AG04450 (cell line): ENCODE data around the gene ZPBP2. TPM values are rescaled to one million over a fixed set of nuclear protein-coding genes. Genes with fewer than 3 reads are reported as not detected.

ENCODE experiments used
- CTCF ChIA-PET: fragments of 300-600, 350-600 bp; formaldehyde crosslinking; extraction: SDS; loops from one replicate; lab custom pipeline; 2022; ENCODE audit warnings: antibody characterized with exemption, inconsistent platforms; lab: Charles Lee
- POLR2A ChIA-PET: fragments of 350-600 bp; formaldehyde crosslinking; extraction: SDS; loops from one replicate; lab custom pipeline; 2021; ENCODE audit warnings: antibody characterized with exemption, inconsistent platforms; lab: Yijun Ruan, JAX
- DNase-seq: peaks from one replicate; pipeline ENCODE4 v3.0.0-alpha.2; 2011; ENCODE audit warnings: low read depth, low spot score
- H3K27ac ChIP-seq: one replicate; pipeline ENCODE4 v1.5.1; 2012; ENCODE audit warnings: low read depth, low read length, control low read depth
- H3K27me3 ChIP-seq: one replicate; pipeline ENCODE4 v1.6.0; 2012; ENCODE audit warnings: low read length; ENCODE audit not compliant: control insufficient read depth, insufficient read depth
- H3K4me3 ChIP-seq: 2 replicates; pipeline ENCODE4 v1.5.1; 2011; ENCODE audit warnings: mild to moderate bottlenecking, low read depth, low read length, control low read depth
- H3K9me3 ChIP-seq: 2 replicates; pipeline ENCODE4 v1.5.1; 2012; ENCODE audit warnings: low read length; ENCODE audit not compliant: control insufficient read depth, insufficient read depth
- CTCF ChIP-seq: IDR thresholded peaks from 2 replicates; pipeline ENCODE4 v1.5.1; 2011; ENCODE audit warnings: low read depth, low read length, control low read depth, inconsistent platforms
- polyA plus RNA-seq: library from polyadenylated mRNA; depleted of rRNA; stranded (reverse); fragments of >200 nt; gene quantifications from 2 replicates; pipeline ENCODE4 v1.2.3, GENCODE V29; 2011

The ZPBP2 gene
- polyA plus RNA-seq, 1 experiment: not detected

- CTCF ChIA-PET: no interaction called here
- Histone ChIP-seq H3K4me3 (no peak within 1 kb of the TSS), H3K27ac (no peak within 1 kb of the TSS), H3K9me3 (peaks cover 15% of the 10 kb centered on the region), H3K27me3 (peaks cover 67% of the 10 kb centered on the region)
- TF ChIP-seq CTCF: no peak
- DNase-seq: no peak
- POLR2A ChIA-PET: no interaction called here
Observed at GRCh38 chr17:39863918-39864746, 3.9 kb upstream of the ZPBP2 start, which contains the start of gene IKZF3. Gene IKZF3 (minus strand): TSS chr17:39864312. CDS start chr17:39864126, 186 bp downstream.

DNA sequence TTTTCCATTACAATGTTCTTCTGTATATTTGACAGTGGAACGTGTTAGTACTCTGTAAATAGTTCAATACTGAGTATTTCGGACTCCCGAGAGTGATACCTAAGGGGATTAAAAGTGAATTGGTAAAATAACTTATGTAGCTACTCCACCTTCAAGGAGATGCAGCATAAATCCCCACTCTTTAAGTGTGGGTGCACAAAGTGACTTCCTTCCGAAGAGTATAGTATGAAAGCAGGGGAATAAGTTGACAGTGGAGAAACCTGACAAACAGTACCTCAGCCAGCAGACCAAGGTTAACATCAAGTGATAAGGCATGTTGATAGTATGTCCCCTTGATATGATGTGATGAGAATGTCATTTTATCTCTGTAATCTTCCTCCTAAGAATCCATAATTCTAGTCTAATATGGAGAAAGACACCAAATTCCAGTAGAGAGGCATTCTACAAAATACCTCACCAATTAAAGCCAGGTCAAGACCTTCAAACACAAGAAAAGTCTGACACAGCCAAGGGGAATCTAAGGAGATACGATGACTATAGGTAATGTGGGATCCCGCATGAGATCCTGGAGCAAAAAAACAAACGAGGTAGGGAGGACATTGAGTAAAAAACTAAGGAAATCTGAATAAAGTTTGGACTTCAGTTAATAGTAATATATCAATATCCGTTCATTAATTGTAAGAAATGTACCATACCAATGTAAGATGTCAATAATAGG, 1.8 kb upstream of the ZPBP2 start:
- no peak for DNase-seq
- H3K27ac ChIP-seq: no peak overlapping the region
- no peak for TF ChIP-seq CTCF
- ChIA-PET CTCF (interaction anchor here (0.7 kb wide), 1 partner anchor 45 kb away, joined by 5 read pairs; no protein-coding TSS in a partner anchor), POLR2A (no interaction called here)
- H3K9me3 ChIP-seq: peaks cover 15% of the 10 kb centered on the region
- peaks cover 66% of the 10 kb centered on the region for H3K27me3 ChIP-seq
- H3K4me3 ChIP-seq: no peak overlapping the region

GRCh38 chr17:39867084-39867879, 720 bp upstream of the ZPBP2 start:
- Histone ChIP-seq H3K4me3 (no peak overlapping the region), H3K27me3 (peaks cover 59% of the 10 kb centered on the region), H3K9me3 (peaks cover 15% of the 10 kb centered on the region), H3K27ac (no peak overlapping the region)
- no peak for TF ChIP-seq CTCF
- ChIA-PET CTCF (no interaction called here), POLR2A (interaction anchor here (0.6 kb wide), 1 partner anchor 8 kb away, joined by 4 read pairs; no protein-coding TSS in a partner anchor)
- no peak for DNase-seq

DNA sequence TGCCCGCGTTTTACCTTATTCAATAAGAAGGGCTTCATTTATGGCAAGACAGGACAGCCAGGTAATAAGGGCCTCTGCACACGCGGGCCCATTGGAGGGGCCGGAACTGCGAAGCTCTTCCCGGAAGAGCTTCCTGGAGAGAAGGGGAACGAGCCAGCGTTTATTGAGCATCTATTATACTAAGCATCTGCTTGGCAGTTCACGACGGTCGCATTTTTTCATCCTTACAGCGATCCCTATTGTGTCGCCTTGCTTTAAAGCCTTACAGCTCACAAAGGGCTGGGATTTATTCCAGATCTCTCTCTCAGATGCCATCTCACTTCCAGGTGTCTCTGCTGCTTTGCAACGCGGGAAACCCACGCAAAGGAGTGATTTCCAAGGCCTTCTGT, 546 bp downstream of the ZPBP2 start:
- Histone ChIP-seq H3K27ac (no peak overlapping the region), H3K27me3 (peaks cover 48% of the 10 kb centered on the region), H3K9me3 (peaks cover 15% of the 10 kb centered on the region), H3K4me3 (no peak overlapping the region)
- no peak for TF ChIP-seq CTCF
- ChIA-PET POLR2A (no interaction called here), CTCF (no interaction called here)
- DNase-seq: no peak
